GM19043 (cell line): ENCODE measurements around the gene KRT38.
"Not testable (repeated sequence)": the region's sequence is repeated elsewhere in the genome, so short reads cannot be mapped to it uniquely, and the experiment has no call there.

Experiments used
- ATAC-seq: cut with Tn5 transposase; IDR thresholded peaks from one replicate; pipeline ENCODE4 v1.9.1; 2021; ENCODE audit warnings: low read depth; ENCODE audit not compliant: unreplicated experiment

KRT38 gene

DNA sequence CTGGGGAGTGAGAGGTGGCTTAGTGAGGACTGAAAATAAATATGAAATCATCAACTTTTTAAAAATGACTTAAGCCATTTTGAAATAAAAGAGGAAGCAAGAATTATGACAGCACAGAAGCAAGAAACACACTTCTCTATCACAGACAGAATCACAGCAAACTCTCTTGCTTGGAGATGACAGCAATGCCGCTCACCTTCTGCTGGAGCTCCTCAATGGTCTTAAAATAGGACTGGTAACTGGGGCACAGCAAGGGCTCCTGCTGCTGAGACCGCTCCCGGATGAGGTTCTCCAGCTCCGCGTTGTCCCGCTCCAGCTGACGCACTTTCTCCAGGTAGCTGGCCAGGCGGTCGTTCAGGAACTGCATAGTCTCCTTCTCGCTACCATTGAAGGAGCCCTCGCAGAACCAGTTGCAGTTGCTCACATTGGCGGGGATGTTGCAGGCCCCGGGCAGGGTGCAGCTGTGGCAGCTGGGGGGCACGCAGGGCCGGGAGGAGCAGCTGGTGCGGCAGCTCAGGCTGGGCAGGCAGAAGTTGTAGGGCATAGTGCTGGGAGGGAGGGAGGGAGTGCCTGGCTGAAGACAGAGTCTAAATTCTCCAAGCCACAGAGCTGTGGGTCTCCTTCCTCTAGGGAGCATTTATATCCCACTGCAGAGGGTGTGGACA lies 43.7 kb downstream of the KRT38 start, which contains the start of gene KRT31:
KRT31 (minus strand) TSS at position 613 of the 665 bp plus-strand sequence; CDS start at position 544, 69 bp downstream.
- ATAC-seq, result no peak

DNA sequence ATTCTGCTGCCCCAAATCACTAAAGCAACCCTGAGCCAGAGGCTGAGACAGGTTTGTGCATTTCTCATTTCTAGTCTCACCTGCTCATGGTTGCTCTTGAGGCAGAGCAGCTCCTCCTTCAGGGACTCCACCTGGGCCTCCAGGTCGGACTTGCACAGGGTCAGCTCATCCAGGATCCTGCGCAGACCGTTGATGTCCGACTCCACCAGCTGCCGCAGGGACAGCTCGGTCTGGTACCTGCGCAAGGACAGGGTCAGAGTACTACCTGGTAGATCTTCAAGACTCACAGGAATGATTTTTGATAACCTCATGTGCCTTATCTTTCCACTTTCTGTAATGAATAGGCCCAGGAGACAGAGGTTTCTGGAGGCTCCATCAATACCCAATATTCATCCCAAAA lies 44.4 kb downstream of the KRT38 start:
- ATAC-seq, result no peak

DNA sequence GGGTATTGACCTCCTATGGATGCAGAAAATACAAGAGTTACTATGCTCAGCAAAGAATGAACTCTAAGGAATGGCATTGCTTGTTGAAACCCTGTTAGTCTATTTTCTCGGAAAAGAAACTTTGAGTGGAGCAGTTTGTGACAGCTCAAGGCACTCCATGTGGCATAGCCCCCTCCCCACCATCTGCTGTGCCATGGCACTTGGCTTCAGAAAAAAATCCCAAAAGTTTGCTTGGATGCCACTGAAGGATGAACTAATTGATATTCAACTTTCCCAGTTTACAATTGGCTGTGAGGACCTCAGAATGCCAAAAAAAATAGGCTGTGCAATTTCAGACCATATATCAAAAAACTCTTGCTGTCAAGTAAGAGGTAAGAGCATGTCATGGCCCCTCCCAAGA lies 45.2 kb downstream of the KRT38 start:
- no peak for ATAC-seq

DNA sequence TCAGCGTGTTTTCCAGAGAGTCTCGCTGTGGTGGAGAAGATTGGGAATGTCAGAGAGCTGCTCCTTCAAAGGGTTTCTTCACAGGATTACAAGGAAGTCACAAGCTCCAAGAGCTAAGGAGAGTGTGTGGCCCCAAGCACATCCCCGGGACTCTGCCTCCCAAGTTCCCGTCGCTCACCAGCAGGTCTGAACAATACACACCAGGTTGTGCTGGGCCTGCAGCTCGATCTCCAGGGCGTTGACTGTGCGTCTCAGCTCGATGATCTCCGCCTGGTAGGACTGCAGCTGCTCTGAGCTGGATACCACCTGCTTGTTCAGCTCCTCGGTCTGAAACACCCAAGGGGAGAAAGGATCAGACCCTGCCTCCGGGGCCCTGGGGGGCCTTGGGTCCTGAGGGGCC lies 45.7 kb downstream of the KRT38 start:
- not testable (repeated sequence) for ATAC-seq

DNA sequence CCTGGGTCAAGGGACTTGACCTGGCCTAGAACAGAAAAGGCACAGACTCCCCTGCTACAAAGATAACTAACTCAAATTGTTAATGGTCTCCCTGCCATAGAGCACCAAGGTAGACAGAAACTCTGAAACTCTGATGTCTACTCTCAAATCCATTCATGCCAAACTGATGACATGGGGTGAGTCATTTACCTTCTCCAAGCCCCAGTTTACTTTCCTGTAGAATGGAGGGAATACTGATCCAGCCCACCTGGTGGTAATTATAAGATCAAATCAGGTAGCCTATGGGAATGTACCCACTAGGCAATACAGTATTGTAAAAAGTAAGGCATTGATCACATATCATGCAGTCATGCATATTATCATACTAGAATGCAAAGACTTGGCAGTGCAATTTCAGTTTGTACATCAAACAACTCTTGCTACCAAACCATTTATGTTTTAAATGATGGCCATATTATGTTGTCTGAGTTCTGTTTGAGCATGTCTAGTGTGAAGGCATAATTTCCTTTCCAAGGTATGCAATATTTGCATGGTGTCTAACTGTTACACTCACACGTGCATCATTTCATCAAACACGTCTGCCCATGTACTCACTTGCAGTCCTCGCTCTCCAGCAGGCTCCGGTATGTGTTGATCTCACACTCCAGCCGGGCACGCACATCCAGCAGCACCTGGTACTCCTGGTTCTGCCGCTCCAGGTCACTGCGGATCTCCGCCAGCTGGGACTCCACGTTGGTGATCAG lies 46.4 kb downstream of the KRT38 start:
- no peak for ATAC-seq

DNA sequence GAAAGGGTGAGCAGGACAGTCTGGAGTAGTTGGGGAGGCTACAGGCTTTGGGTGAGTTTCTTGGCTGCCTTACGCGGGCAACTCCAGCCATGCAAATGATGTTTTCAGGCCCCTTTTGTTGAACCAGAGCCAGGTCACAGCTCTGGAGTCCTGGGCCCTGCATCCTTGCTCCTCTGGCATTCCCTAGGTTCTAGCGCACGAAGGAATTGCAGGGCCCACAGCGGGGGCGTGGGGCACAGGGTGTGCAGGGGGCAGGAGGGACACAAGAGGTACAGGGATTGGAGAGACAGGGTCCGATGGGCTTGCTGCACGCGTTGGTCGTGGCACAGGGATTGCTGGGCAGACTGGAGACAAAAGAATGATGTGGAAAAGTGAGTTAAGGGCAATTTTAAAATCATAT lies 47.0 kb downstream of the KRT38 start:
- ATAC-seq, result no peak

DNA sequence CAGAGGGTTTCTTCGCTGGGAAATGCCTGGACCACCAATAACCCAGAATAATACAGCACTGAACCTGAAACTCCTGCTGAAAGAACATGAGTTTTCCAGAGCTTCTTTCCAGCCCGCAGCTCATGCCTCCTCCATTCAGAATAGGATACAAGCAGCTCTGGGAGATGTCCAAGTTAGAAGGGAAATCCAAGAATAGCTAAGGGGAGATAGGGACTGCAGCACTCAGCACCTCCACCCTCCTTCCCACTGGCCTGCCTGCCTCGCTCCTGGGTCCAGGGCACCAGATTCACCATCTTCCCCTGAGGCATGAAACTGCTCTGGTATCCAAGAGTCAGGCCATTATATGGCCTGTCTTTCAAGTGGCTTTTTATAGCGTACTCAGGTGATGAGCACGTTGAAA lies 47.5 kb downstream of the KRT38 start:
- no peak for ATAC-seq

DNA sequence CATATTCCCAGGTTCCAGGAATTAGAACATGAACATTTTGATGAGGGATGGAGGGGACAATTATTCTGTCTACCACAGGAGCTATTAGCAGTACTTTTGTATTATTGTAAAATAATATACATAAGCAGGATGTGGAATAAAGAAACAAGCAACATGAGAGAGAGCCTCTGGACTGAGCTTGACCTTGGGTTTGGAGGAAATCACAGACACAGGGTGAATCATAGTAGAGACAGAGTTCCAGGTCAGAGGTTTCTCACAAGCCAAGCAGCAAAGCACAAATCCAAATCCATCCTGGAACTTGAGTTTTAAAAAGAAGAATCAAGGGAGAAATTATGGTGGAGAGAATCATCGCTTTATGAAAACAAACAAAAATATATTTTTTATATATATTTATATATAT lies 48.5 kb downstream of the KRT38 start:
- ATAC-seq, result no peak

DNA sequence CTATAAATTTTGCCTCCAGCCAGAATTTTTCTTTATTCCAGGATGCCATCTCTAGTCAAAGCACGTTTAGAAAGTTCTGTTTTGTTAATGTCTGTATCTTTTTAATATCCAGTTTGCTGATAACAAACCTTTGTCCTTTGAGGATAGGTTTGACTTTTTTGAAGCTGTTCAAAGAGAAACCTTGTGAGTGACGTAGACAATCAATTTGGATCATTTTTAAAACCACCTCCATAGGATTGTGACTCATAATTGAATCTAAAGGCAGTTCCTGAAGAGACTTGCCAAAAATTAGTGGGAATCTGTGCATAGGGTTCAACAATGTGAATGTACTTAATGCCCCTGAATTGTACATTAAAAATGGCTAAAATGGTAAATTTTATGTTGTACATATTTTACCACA lies 49.2 kb downstream of the KRT38 start:
- no peak for ATAC-seq

DNA sequence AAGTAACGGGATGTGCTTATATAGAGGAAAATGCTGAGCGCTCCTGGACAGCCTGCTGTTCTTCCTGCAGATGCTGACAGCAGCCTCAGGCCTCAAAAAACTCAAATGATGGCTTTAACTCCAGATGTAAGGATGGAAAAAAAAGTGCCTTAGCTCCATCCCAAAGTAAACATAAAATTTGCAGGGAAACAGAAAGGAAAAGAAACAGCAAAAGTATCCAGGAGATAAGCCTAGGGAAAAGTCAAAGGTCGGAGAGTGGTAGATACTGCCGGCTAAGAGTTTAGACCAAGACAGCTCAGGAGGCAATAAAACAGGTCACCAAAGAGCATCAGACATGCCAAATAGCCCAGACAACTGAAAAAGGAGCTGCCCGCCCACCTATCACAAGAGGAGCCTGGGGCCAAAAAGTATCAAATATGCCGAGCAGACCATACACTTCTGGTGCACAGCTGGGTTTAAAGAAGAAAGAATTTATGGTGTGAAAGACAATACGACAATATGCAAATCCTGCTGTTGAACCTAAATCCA lies 50.3 kb downstream of the KRT38 start:
- ATAC-seq, result no peak

DNA sequence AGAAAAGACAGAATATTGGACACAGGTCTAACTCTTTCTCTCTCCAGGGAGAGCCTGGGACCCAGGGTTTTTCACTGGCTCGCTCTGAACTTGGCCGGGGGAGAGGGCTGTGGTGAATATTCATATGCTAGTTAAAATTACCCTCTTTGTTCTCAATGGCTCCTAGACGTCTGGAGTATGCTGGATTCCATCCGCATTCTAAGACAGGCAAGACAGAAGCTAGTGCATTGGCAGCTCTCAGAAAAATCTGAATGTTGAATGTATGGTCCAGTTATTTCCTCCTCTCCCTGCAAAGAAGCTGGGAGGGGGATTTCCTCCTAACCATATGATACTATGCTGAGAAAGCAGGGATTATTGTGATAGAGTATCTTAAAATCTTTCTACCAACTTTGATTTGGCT lies 53.1 kb downstream of the KRT38 start:
- ATAC-seq, result no peak

DNA sequence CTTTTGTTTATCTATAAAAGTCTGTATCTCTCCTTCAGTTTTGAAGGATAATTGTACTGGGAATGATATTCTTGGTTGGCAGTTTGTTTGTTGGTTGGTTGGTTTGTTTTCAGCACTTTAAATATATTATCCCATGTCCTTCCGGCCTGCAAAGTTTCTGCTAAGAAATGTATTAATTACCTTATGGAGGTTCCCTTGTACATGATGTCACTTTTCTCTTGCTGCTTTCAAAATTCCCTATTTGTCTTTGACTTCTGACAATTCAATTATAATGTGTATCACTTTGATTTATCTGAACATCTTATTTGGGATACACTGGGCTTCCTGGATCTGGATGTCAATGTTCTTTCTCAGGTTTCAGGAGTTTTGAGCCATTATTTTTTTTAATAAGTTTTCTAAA lies 54.6 kb downstream of the KRT38 start:
- ATAC-seq, result no peak
